Stimulated activated CD4-positive, alpha-beta T cell treated with anti-CD3 and anti-CD28 coated beads, TNF-alpha, amount 100 ng/mL, for 48 hours (primary cell): ENCODE results near the gene SMIM43.
A peak's percentile ranks its signal among the peaks of the same experiment; 100 is the strongest.
"Not testable (repeated sequence)": the region's sequence is repeated elsewhere in the genome, so short reads cannot be mapped to it uniquely, and the experiment has no call there.

Experiments
- DNase-seq, 3 donors: peaks; one replicate each; pipeline ENCODE4 v3.0.0-alpha.2; 2020; ENCODE audit warnings: low read depth in 3 of 3

The SMIM43 gene

DNA sequence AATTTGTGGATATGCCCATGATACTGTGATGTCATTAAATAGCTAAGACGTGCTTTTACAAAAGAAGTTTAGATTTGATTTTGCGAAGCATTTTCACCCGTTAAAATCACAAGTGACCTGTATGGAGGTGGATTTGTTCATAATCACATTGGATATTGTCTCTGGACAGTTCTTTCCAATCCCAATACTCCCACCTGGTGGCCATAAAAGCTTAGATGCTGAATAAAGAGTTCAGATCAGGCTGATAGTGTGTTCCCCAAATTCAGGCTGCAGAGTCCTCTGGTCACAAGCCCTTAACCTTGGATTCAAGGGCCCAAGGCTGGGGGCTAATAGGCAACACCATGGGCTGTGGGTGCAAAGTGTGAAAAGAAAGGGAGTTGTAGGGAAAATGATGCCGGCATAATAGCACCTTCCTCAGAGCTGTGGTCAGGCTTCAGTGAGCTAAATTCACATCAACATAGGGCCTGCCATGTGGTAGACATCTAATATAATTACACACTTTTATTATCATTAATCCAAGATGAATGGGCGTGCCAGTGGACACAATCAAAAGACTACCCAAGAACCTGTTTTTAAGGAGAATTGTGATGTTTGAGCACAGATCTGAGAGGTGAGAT, 28.1 kb downstream of the SMIM43 start:
- DNase-seq = peak in 1 of 3 donors; percentile 10

DNA sequence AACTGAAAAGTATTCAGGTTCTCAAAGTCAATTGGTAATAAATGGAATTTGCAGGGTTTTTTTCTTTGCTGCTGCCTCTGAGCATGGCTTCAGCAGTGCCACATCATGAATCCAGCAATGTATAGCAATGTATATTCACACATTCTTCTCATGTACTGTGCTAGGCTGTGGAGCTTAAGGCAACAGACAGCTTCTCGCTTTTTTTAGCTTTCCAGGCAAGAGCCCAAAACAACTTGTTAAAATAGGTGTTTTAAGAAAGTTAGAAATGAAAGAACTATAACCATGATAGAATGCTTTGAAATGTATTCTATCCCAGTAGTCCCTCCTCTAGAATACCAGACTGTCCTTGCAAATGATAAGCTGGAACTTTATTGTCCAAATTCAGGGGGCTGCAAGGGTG, 30.4 kb downstream of the SMIM43 start:
- no peak for DNase-seq

DNA sequence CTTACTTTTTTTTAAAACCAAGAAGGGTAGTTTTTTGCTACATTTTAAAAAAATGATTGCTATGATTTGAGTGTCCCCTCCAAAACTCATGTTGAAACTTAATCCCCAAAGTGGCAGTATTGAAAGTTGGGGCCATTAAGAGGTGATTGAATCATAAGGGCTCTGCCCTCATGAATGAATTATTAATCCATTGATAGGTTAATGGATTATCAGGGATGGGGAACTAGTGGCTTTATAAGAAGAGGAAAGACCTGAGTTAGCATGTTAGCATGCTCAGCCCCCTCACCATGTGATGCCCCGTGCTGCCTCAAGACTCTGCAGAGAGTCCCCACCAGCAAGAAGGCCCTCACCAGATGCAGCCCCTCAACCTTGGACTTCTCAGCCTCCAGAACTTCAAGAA, 31.0 kb downstream of the SMIM43 start:
- no peak for DNase-seq

DNA sequence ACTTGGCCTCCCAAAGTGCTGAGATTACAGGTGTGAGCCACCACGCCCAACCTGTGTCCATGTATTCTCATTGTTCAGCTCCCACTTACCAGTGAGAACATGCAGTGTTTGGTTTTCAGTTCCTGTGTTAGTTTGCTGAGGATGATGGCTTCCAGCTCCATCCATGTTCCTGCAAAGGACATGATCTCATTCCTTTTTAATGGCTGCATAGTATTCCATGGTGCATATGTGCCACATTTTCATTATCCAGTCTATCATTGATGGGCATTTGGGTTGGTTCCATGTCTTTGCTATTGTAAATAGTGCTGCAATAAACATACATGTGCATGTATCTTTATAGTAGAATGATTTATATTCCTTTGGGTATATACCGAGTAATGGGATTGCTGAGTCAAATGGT, 35.2 kb downstream of the SMIM43 start:
- DNase-seq = not testable (repeated sequence)

DNA sequence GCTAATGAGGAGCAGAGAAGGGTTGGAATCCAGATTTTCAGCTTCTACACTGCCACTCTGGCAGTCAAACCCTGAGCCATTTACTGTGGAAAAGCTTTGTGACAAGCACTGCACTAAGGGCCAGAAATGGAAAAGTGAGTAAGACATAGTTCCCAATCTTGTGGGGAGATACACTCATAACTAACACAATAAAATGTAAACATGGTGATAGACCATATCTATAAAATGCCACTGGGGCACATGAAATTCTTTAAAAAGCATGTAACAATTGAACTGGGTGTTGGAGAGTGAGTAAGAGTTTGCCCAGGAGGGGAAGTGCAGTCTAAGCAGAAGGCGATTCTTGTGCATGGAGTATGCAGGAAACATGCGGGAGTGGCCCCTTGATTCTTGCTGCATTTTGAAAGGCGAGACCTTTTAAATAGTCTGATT, 36.2 kb downstream of the SMIM43 start:
- DNase-seq = no peak

DNA sequence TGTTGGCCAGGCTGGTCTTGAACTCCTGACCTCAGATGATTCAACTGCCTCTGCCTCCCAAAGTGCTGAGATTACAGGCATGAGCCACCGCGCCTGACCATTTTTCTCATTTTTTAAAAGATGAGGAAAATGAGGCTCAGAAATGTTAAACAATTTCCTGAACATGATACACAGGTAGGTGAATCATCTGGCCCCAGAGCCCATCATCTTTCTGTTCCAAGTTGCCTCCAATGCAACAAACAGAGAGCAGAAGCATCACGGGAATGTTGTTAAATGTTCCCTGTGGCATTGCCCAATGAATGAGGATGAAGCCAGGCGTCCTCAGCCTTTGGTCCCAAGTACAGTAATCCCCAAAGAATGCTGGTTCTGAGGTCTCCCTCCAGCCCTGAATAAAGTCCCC, 36.9 kb downstream of the SMIM43 start:
- no peak for DNase-seq

DNA sequence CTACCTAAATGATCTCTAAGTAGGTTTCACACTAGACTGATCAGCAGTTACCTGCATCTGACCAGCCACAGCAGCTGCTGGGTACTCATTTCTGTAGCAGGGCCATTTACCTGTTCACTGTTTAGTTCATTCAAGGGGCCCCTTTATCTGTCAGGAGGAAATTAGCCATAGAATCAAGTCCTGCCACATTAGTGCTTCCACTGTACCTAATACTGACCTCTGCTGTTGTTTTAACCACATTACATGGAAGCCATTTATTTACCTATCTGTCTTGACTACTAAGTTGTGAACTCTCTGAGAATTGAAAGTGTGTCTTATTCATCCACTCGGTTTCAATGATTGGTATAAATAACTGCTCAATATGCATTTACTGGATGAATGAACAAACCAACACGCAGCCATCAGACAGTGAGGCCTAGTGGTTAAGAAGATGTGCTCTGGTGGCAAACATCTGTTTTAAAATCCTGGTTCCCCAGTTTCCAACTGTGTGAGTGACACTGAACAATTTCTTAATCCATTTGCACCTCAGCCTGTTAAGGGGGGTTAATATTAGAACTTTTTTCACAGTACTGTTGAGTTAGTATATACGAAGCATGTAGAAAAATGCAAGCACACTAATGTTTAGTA, 38.2 kb downstream of the SMIM43 start:
- DNase-seq = no peak

DNA sequence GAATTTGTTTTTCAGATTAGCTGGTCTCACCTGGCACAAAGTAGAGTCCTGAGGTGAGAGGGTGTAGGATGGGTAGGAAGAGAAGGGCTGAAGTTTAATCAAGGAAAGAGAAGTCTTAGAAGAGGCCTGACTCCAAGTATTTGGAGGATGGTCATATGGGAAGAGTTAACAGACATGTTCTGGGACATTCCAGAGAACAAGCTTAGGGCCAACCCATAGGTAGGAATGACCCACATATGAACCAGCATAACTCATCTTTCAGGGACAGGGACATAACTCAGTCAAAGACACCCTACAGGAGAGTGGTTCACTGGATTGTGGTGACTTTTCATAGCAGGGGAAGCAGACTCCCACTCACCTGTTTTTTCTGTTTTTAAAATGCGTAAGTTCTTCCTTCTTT, 40.3 kb downstream of the SMIM43 start:
- no peak for DNase-seq

DNA sequence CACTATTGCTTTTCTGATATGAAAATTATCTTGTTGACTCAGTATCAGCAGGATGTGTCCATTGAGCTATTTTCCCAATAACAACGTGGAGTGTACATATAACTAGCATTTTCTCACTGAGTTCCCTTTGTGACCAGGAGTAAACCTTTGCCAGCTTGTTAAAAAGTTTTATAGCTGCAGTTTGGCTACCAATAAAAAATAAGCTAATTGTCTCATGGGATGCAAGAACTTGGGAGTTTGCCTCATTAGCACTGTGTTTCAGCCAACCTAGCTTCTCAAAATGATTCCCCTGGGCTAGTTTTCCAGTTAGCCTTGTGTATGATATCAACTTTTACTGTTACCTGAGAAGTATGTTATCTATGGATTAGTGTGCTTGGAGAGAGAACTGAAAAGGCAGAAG, 43.3 kb downstream of the SMIM43 start:
- DNase-seq = no peak

DNA sequence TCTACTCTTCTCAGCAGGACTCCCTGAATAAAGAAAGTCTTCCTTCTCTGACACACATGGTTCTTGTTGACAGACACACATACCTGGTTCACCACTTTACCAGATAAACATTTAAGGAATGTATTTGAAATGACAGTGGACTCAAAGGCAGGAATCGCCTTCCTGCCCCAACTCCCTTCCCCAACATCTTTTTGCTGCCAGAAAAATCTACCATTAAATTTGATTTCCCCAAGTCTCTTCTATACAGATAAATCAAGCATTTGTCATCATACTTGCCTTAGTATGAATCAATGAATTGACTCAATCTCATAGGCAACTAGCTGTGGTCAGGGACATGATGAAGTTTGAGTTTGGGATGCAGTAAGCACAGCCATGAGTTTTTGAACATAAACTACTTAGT, 44.9 kb downstream of the SMIM43 start:
- no peak for DNase-seq

DNA sequence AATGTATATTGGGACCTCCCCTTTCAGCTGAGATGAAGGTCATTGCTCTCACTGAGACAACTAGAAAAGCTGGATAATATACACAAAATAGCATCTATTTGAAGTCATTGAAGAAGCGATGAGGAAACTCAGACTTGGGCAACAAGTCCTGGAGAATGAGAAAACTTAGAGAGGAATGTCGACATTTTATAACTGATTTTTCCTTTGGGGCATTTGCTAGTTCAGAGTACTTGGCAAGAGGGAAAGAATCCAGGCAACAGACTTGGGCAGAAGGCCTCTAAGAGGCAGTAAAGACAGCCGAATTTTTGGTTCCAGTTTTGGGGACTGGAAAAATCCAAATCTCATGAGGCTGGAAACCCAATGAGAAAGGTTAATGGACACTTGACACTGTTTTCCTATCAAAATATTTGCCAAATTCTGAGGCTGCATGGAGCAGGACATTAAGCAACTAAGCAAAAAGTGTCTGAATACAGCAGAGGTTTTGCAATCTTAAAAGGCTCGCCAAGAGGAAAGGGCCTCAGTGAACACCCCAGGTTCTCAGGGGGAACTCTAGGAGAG, 47.2 kb downstream of the SMIM43 start:
- DNase-seq = no peak

DNA sequence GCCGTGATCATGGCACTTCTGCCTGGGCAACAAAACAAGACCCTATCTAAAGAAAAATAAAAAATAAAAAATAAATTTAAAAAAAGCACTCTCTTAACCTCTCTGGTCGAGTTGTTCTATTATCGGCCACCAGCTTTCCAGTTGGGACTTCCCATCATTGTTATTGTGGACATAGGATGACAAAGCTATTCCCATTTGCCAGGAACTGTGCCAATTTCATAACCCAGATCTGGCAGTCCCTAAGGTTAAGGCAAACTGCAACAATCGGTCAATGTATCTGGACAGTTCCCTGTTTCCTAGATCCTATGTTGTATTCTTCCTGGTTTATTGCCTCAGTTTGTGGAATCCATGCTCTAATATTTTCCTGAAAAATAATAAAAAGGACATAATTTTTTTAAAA, 50.4 kb downstream of the SMIM43 start:
- DNase-seq = no peak

DNA sequence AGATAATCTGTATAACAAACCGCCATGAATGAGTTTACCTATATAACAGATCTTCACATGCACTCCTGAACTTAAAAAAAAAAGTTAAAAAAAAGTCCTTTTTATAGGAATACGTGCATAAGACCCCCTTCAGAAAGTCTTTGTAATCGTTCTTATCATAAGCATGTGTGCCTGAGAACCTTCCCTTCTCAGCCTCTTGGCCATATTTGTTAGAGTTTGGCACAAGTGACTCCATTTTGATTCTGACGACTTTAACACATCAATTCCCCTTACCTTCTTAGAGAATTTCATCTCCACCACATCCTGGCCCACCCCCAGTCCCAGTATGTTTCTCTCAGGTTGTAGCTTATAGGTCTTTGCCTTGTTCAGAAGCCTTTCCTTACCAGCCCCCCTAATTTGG, 52.2 kb downstream of the SMIM43 start:
- no peak for DNase-seq

DNA sequence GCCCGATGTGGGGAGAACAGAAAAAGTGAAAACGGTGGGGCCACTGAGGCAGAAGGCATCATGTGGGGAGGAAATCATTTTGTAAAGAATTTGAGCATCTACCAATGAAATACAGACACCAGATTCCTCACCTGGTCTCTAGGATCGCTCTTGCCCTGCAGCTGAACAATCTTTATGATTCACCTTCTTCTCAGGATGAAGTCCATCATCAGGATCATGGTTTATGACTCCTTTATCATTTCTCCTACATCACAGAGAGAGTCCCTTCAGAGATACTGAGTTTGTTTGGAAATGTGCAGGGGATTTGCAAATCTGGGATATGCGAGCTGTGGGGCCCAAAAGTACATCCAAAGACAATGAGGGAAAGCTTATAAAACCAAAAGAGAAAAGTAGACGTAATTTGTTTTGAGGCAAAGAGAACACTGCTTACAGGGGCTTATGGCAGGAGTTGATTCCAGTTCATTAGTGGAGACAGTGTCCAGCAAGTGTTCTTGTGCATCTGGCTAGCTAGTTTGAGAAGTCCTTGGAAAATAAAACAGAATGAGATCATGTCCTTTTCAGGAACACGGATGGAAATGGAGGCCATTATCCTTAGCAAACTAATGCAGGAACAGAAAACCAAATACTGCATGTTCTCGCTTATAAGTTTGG, 52.8 kb downstream of the SMIM43 start:
- DNase-seq = no peak

DNA sequence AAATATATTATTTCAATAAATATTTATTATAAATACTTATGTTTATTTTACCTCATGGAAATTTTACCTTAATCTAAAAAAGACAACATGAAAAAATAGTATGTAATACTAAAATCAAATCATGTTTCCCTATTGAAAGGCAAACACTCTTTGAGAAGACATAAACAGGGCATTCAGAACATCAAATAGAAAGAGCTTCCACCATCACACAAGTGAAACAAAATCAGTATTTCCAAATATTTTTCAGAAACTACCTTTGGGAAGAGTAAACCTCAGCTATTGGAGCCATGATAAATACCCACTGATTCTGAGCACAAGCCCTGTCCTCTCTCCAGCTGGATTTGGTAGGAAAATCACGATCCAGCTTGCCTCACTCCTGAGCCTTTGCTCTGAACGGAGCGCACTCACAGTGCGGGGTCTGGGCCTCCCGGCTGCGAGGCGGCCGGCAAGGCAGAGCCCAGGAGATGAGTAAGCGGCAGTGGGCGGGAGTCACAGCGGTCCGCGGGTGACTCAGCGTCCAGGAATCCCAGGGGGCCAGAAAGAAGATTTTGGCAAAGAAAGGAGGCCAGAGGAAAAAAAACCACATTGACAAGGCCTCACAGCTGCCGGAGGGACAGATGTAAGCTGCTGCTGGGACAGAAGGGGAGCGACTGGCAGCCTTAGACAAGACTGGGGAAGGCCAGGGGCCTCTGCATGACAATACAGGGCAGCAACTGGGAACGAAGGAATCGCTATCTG, 53.5 kb downstream of the SMIM43 start:
- peak in 1 of 3 donors; percentile 49 for DNase-seq

DNA sequence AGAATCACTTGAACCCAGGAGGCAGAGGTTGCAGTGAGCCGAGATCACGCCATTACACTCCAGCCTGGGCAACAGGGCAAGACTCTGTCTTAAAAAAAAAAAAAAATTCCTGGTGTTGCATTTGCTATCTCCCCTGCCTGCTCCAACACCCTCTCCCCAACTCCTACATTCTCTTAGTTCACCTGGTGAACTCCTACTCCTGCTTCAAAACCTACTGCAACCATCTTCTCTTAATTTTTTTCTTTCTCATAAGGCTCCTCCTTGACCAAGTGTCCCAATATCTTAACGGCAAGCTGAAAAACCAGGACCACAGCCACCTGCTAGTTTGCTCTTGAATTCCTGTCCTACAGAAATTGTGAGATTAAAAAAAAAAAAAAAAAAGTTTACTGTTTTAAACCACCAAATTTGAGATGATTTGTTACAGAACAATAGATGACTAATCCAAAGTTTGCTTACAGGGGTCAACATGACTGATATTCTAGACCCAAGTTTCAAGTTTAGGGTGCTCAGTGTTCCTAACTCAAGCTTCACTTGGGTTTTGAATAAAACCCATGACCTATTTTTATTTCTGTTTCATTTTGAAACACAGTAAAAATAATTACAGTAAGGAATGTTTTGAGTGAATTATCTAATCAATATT, 55.1 kb downstream of the SMIM43 start:
- no peak for DNase-seq
